GM19467 (cell line): ENCODE measurements around the gene KRTAP4-11.
"Not testable (repeated sequence)": the region's sequence is repeated elsewhere in the genome, so short reads cannot be mapped to it uniquely, and the experiment has no call there.

Experiments
- ATAC-seq: cut with Tn5 transposase; IDR thresholded peaks from one replicate; pipeline ENCODE4 v1.9.1; 2021; ENCODE audit warnings: mild to moderate bottlenecking, moderate library complexity; ENCODE audit not compliant: unreplicated experiment

The KRTAP4-11 gene

GRCh38 chr17:41125064-41125463, 6.9 kb upstream of the KRTAP4-11 start:
- no peak for ATAC-seq

DNA sequence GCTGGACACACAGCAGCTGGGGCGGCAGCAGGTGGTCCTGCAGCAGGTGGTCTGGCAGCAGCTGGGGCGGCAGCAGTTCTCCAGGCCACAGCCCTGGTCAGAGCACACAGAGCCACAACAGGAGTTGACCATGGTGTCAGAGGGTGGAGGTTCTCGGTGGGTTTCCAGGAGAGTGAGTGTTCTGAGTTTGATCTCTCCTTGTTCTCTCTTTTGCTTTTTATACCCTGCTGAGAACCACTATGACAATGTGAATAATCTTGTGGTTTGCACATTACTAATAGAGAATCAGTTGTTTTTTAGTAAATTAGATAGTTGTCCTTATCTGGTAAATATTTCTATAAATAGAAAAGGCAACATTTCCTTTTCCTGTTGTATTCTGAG, 5.8 kb upstream of the KRTAP4-11 start, which contains the start of gene KRTAP4-12:
Gene KRTAP4-12 (minus strand): TSS at position 192 of the 381 bp plus-strand sequence. CDS start 60 bp downstream, at position 132.
- ATAC-seq: not testable (repeated sequence)

- not testable (repeated sequence) for ATAC-seq
These were observed 5.3 kb upstream of the KRTAP4-11 start for GRCh38 chr17:41123292-41123990.

GRCh38 chr17:41121742-41122141, 3.6 kb upstream of the KRTAP4-11 start:
- no peak for ATAC-seq

- ATAC-seq: not testable (repeated sequence)
These were observed 1.8 kb upstream of the KRTAP4-11 start for GRCh38 chr17:41119696-41120690.

DNA sequence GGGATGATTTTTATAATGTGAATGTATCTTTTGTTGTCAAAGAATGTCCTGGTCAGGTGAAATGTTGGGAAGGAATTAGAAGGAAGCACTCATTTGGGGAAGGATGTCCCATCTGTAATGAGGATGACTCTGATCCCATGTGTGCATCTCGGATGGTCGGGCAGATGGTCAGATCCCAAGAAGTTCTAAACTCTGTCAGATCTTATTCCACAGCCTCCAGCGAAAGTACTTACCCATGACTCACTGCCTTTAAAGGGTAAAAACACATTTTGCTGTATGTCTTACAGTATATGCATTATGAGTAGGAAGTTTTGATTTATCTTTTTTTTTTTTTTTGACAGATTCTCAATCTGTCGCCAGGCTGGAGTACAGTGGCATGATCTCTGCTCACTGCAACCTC, 548 bp upstream of the KRTAP4-11 start:
- ATAC-seq: no peak

- ATAC-seq: no peak
These were observed 1.9 kb downstream of the KRTAP4-11 start for GRCh38 chr17:41116297-41116696.

- ATAC-seq: no peak
These were observed 6.9 kb downstream of the KRTAP4-11 start for GRCh38 chr17:41111151-41111885.

DNA sequence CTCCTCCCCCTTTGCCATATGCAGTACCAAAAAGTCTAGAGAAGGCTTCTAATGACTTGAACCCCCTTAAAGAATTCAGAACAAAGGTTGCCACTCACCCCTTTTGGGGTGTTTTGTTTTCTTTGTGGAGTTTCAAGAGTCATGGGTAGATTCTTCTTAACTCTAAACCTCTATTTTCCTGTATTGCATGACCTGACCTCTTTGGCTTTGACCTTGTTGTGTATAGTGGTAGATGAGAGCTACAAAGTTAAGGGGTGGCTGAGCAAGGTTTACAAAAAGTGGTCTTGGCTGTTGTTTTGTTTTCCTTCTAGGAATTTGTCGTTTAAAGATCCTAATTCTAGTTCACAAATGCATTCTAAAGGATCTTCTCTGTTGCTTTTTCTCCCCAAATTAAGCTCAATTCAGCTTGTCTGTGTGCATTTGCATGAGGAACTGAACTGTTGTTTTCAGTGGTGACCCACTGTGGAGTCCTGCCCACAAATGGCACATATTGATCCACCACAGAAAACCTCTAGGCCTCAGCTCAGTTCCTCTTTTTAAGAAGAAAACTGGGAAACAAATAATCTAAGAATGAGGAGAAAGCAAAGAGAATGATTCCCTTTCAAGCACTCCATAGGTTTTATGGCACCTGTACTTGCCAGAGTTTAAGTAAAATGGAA, 9.3 kb downstream of the KRTAP4-11 start:
- ATAC-seq: not testable (repeated sequence)

DNA sequence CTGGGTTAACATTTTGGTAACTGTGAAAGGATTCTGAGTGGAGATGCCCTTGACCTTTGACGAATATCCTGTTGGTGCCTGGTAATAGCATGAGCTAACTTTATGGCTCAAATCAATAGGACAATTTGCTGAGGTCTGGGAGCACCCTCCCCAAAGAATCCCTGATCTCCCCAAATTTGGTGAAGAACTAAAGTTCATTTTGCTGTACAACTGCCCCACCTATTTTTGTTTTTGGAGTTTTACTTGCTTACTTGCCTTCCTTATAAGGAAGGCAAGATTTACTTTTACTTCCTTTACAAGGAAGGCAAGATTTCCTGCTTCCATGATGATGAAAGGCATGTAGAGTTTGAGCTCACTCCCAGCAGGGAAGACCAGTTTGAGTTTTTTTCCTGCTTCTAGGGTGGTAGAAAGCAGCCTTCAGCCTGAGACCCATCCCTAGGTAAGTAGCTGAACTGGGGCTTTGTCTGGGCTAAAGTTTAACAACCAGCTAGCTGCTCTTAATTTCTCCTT, 10.2 kb downstream of the KRTAP4-11 start:
- ATAC-seq: no peak

DNA sequence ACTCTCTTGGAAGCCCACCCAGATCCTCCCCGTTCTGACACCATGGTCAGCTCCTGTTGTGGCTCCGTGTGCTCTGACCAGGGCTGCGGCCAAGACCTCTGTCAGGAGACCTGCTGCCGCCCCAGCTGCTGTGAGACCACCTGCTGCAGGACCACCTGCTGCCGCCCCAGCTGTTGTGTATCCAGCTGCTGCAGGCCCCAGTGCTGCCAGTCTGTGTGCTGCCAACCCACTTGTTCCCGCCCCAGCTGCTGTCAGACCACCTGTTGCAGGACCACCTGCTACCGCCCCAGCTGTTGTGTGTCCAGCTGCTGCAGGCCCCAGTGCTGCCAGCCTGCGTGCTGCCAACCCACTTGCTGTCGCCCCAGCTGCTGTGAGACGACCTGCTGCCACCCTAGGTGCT, 12.8 kb downstream of the KRTAP4-11 start, which contains the start of gene KRTAP4-9:
Gene KRTAP4-9 (plus strand): TSS at position 43 of the 400 bp plus-strand sequence. CDS start 0 bp downstream, at position 43.
- not testable (repeated sequence) for ATAC-seq

- ATAC-seq: not testable (repeated sequence)
These were observed 13.7 kb downstream of the KRTAP4-11 start for GRCh38 chr17:41104386-41105038.

DNA sequence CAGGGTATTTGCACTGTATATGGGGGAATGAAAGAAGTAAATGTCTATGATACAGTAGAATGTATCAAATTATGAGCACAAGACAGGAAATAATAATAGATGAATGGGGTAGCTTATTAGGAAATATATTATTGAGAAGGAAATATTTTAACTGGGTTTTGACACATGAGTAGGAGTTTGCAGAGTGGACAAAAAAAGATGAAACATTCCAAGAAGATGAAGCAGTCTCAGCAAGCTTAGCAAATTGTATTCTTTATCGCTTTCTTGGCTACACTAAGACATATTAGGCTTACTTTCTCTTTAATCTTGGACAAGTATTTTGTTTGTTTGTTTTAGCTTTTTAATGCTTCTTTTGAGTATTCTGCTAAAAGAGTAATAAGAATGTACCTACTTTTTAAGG, 14.3 kb downstream of the KRTAP4-11 start:
- no peak for ATAC-seq

- no peak for ATAC-seq
These were observed 16.4 kb downstream of the KRTAP4-11 start, which contains the start of gene KRTAP4-16 for GRCh38 chr17:41101586-41102259. Gene KRTAP4-16, minus strand, starts transcription at chr17:41102209. Its CDS starts 0 bp downstream, at chr17:41102209.

DNA sequence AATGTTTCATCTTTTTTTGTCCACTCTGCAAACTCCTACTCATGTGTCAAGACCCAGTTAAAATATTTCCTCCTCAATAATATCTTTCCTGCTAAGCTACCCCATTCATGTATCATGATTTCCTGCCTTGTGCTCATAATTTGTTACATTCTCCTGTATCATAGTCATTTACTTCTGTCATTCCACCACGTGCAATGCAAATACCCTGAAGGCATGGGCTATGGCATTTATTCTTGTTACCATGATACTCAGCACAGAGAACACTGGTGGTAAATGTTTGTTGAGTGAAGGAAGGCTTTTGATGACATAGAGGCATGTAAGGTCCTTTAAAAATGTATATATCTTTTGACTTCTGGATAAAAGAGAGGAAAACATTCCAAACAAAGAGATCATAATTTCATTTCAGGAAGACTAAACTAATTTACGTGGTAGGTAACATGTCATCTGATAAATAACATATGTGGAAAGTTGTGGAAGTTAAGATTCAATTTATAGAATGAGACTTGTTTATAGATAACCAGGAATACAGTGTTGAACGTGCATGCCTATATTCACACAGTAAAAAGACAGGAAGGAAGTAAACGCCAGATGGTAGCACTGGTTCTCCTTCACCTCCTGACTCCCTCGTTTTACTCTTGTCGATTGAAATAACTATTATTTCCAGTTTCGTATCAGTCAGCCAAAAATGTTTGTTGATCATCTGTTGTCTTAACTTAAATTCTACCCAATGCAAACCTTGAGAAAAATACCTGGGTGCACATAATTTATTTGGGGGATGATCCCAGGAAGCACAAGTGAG, 18.3 kb downstream of the KRTAP4-11 start:
- ATAC-seq: not testable (repeated sequence)

DNA sequence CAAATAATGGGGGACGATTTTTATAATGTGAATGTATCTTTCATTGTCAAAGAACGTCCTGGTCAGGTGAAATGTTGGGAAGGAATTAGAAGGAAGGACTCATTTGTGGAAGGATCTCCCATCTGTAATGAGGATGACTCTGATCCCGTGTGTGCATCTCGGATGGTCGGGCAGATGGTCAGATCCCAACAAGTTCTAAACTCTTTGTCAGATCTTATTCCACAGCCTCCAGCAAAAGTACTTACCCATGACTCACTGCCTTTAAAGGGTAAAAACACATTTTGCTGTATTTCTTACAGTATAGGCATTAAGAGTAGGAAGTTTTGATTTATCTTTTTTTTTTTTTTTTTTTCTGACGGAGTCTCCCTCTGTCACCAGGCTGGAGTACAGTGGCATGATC, 19.7 kb downstream of the KRTAP4-11 start:
- no peak for ATAC-seq

DNA sequence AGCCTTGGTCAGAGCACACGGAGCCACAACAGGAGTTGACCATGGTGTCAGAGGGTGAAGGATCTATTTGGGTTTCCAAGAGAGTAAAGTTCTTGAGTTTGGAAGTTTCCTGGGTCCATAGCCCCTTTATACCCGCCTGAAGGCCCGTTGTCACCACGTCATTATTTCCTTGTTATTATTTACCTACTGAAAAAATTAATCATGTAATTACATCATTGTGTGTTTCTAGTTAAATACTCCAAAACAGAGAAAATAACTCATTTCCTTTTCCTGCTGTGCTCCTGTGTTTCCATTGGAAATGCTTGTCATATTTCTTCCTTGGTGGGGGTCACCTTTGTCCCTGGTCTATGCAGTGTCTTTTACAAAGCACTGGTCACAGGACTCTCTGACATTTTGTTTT, 20.1 kb downstream of the KRTAP4-11 start, which contains the start of gene KRTAP4-8:
Gene KRTAP4-8 (minus strand): TSS at position 101 of the 400 bp plus-strand sequence. CDS start 58 bp downstream, at position 43.
- ATAC-seq: no peak

DNA sequence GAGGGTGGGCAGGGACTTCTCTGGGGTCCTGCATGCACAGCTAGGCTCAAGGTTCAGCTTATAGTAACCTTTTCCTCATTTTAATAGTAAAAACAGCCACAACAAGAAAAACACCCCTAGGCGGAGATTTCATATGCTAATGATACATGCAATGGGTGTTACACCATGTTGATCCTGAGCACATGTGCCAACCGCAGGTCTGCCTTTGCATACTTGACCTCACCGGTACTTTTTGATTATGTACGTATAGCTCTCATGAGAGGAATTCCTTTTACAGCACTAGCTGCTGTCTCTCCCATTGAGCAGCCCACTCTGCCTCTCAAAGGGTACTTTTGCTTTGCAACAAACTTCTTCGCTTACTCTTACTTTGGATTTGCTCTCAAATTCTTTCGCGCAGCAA, 22.1 kb downstream of the KRTAP4-11 start:
- ATAC-seq: no peak
